AG09319 (cell line): ENCODE data around the gene CD6.

ENCODE experiments used
- DNase-seq: peaks from one replicate; pipeline ENCODE4 v3.0.0-alpha.2; 2010; ENCODE audit warnings: low read depth; ENCODE audit errors: extremely low read depth
- TF ChIP-seq, protein P1 (sequence below): IDR thresholded peaks from 2 replicates; pipeline ENCODE4 v1.5.1; 2011; ENCODE audit warnings: low read depth, mild to moderate bottlenecking, inconsistent platforms, low read length, moderate library complexity

Gene CD6

DNA sequence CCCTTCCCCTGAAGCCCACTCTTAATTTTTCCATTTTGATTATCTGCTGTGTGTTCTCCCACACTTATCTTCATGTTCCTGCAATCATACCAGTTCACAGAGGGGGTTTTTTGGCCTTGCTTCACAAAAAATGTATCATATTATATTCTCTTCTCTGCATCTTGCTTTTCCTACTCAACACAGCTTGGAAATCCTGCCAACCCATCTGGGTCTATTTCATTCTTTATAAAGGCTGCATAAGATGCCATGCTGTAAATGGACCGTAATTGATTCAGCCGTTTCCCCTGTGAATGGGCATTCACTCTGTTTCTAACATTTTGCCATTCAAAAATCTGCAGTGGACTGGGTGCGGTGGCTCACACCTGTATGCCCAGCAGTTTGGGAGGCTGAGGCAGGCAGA lies 30.5 kb downstream of the CD6 start:
- TF ChIP-seq, protein P1, sequence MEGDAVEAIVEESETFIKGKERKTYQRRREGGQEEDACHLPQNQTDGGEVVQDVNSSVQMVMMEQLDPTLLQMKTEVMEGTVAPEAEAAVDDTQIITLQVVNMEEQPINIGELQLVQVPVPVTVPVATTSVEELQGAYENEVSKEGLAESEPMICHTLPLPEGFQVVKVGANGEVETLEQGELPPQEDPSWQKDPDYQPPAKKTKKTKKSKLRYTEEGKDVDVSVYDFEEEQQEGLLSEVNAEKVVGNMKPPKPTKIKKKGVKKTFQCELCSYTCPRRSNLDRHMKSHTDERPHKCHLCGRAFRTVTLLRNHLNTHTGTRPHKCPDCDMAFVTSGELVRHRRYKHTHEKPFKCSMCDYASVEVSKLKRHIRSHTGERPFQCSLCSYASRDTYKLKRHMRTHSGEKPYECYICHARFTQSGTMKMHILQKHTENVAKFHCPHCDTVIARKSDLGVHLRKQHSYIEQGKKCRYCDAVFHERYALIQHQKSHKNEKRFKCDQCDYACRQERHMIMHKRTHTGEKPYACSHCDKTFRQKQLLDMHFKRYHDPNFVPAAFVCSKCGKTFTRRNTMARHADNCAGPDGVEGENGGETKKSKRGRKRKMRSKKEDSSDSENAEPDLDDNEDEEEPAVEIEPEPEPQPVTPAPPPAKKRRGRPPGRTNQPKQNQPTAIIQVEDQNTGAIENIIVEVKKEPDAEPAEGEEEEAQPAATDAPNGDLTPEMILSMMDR: no peak
- DNase-seq: no peak

DNA sequence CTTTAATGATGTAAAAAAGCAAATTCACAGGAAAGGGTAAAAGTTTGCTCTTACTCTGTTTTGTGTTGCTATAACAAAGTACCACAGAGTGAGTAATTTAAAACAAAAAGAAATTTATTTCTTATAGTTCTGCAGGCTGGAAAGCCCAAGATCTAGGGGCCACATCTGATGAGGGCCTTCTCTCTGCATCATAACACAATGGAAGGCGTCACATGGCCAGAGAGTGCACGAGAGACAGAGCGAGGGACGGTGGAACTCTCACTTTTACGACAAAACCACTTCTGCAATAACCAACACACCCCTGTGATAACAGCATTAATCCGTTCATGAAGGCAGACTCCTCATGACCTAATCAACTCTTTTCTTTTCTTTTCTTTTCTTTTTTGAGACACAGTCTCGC lies 31.1 kb downstream of the CD6 start:
- no peak for DNase-seq
- TF ChIP-seq, protein P1: no peak

DNA sequence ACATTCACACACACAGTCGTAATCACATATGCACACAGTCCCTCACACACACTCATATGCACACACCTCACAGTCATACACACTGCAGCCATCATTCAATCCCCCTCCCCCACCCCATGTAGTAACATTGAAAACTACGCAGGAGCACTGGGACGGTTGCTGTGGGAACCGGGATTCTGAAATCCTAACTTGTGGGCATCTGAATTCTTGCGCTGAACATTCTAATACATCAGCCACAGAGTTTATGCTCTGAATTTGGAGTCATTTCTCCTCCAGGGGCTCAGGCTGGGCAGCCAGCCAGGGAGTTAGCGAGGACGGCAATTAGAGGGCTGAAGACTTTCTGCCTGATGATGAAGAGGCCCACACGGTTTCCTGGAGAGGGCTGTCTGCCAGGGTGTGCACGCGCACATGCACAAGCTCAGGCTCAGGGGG lies 32.7 kb downstream of the CD6 start:
- TF ChIP-seq, protein P1: no peak
- DNase-seq: no peak

DNA sequence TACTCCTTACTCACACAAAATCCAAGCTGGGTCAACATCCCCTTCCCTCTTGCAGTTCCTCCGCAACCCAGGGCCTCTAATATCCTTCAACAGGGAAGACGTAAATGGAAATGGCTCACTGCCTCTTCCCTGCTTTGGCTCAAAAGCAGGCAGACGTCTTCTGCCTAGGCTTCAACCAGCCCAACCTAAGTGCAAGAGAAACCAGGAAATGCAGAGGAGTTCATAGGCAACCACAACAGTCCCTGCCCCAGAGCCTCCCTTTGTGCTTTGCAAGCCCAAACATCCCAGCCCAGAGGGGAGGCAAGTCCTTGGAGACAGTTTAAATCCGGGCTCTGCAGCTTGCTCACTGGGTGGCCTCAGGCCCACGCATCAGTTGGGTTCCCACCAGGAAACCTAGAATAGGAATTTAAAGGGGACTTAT lies 33.3 kb downstream of the CD6 start:
- TF ChIP-seq, protein P1: no peak
- no peak for DNase-seq

DNA sequence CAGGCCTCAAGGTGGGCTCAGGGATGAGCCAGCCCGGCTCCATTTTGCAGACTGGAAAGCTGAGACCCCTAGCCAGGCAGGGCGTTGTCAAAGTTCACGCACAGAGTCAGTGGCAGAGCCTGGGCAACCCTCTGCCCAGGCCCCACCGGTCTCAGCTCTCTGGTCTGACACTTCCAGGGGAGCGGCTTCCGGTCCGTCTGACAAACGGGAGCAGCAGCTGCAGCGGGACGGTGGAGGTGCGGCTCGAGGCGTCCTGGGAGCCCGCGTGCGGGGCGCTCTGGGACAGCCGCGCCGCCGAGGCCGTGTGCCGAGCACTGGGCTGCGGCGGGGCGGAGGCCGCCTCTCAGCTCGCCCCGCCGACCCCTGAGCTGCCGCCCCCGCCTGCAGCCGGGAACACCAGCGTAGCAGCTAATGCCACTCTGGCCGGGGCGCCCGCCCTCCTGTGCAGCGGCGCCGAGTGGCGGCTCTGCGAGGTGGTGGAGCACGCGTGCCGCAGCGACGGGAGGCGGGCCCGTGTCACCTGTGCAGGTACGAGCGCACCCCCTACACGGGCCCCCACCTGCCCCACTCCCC lies 36.0 kb downstream of the CD6 start:
- TF ChIP-seq, protein P1: no peak
- DNase-seq: no peak

DNA sequence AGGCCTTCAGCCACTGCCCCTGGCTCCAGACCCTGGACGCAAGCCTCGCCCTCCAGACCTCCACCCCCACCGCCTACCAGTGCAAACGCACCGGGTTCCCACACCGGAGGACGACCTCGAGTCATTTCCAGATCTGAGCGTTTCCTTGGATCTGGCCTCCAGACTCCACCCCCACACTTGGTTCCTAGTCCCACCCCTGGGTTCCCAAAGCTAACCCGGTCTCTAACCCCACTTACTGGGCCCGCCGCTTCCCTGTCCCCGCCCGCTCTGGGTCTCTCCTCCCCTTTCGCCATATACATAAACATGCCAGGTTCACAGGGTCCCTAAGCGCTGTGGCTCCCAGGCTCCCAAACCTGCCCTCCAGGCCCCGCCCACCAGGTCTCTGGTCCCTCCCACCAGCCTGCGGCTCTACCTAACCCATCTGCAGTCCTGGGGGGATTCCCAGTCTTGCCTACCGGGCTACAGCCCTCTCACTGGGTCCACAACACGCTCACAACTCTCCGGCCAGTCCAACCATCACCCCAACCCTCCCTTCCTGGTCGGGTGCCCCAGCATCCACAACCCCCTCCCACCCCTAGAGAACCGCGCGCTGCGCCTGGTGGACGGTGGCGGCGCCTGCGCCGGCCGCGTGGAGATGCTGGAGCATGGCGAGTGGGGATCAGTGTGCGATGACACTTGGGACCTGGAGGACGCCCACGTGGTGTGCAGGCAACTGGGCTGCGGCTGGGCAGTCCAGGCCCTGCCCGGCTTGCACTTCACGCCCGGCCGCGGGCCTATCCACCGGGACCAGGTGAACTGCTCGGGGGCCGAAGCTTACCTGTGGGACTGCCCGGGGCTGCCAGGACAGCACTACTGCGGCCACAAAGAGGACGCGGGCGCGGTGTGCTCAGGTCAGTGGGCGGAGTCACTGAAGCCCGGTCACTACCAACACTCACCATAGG lies 36.7 kb downstream of the CD6 start:
- TF ChIP-seq, protein P1: no peak
- DNase-seq: no peak

DNA sequence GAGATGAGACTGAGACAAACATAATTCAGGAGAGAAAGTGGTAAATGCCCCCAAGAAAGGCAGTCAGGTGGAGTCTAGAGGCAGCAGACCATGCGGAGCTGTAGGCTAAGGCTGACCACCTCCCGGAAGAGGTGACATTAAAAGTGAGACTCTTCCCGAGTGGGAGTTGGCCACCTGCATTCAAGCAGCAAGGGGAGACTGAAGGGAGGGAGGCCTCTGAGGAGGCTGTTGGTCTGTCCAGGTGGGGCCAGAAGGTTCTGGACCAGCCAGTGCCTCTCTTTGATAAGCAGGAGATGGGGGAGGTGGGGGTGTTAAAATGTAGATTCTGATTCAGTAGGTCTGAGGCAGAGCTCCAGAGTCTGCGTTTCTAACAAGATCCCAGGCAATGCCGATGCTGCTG lies 37.5 kb downstream of the CD6 start:
- no peak for DNase-seq
- TF ChIP-seq, protein P1: no peak
